Measurements from ENCODE around the gene SMAD4. TPM values are rescaled to one million over a fixed set of nuclear protein-coding genes. Genes with fewer than 3 reads are reported as not detected.

SMAD4 gene
- total and polyA plus RNA-seq, 3 experiments from 2014 or later, result 62.4 to 84.3 (median 81.9) TPM

- ChIA-PET CTCF (interaction anchor here (1.0 to 2.0 kb wide), 3 partner anchors 9 to 239 kb away, joined by 3 to 7 read pairs (median 6); no protein-coding TSS in a partner anchor), POLR2A (interaction anchor here (0.6 kb wide), 1 partner anchor 30 kb away, joined by 3 read pairs; the partner anchor contains the start of gene SMAD4)
- no peaks in the 10 kb centered on the region for H3K27me3 ChIP-seq (ENCODE audit: insufficient read depth, low read length, poor library complexity, severe bottlenecking)
- no peaks in the 10 kb centered on the region for H3K27me3 Mint-ChIP-seq
- H3K9me3 Mint-ChIP-seq, result no peaks in the 10 kb centered on the region
- no peak for DNase-seq
- no peaks in the 10 kb centered on the region for H3K4me1 ChIP-seq (ENCODE audit: insufficient read depth, low read length)
- H3K9me3 ChIP-seq (ENCODE audit: low read length), result no peaks in the 10 kb centered on the region
- H3K4me3 Mint-ChIP-seq, result no peak overlapping the region
- peaks cover 0 to 76% (median 18%) of the 10 kb centered on the region in 3 donors for H3K36me3 Mint-ChIP-seq
- peaks cover 23% of the 10 kb centered on the region for H3K36me3 ChIP-seq (ENCODE audit: insufficient read depth, low read length)
- H3K27ac ChIP-seq (ENCODE audit: low read depth, low read length), result no peak overlapping the region
- H3K4me3 ChIP-seq (ENCODE audit: low read length), result no peak overlapping the region
- peak overlapping the region in 2 of 8 donors; percentile 33 to 60 for H3K27ac Mint-ChIP-seq
- H3K4me1 Mint-ChIP-seq, result peaks cover 13 to 40% (median 32%) of the 10 kb centered on the region in 3 donors
Measured at GRCh38 chr18:51059969-51060368, 30.0 kb downstream of the SMAD4 start.

GRCh38 chr18:51064256-51064655 lies 34.2 kb downstream of the SMAD4 start:
- Mint-ChIP-seq H3K4me1 (peaks cover 8 to 25% (median 19%) of the 10 kb centered on the region in 3 donors), H3K27me3 (no peaks in the 10 kb centered on the region), H3K27ac (peak overlapping the region in 3 of 8 donors; percentile 5 to 75 (median 15)), H3K9me3 (no peaks in the 10 kb centered on the region), H3K4me3 (no peak overlapping the region), H3K36me3 (peaks cover 0 to 66% (median 23%) of the 10 kb centered on the region in 3 donors)
- no peak for DNase-seq
- no peak overlapping the region for H3K27ac ChIP-seq (ENCODE audit: low read depth, low read length)
- H3K4me3 ChIP-seq (ENCODE audit: low read length), result no peak overlapping the region
- POLR2A ChIA-PET, result no interaction called here
- H3K36me3 ChIP-seq (ENCODE audit: insufficient read depth, low read length), result peaks cover 24% of the 10 kb centered on the region
- H3K9me3 ChIP-seq (ENCODE audit: low read length), result no peaks in the 10 kb centered on the region
- H3K4me1 ChIP-seq (ENCODE audit: insufficient read depth, low read length), result no peaks in the 10 kb centered on the region
- H3K27me3 ChIP-seq (ENCODE audit: insufficient read depth, low read length, poor library complexity, severe bottlenecking), result no peaks in the 10 kb centered on the region
- CTCF ChIA-PET, result no interaction called here

- Histone ChIP-seq H3K4me1 (ENCODE audit: insufficient read depth, low read length) (no peaks in the 10 kb centered on the region), H3K36me3 (ENCODE audit: insufficient read depth, low read length) (peaks cover 26% of the 10 kb centered on the region), H3K27me3 (ENCODE audit: insufficient read depth, low read length, poor library complexity, severe bottlenecking) (no peaks in the 10 kb centered on the region), H3K4me3 (ENCODE audit: low read length) (no peak overlapping the region), H3K27ac (ENCODE audit: low read depth, low read length) (no peak overlapping the region), H3K9me3 (ENCODE audit: low read length) (no peaks in the 10 kb centered on the region)
- no peak overlapping the region for H3K27ac Mint-ChIP-seq
- ChIA-PET POLR2A (no interaction called here), CTCF (interaction anchor here (1.2 to 2.0 kb wide), 2 partner anchors 9 to 15 kb away, joined by 3 to 8 read pairs; no protein-coding TSS in a partner anchor)
- H3K27me3 Mint-ChIP-seq, result no peaks in the 10 kb centered on the region
- no peak overlapping the region for H3K4me3 Mint-ChIP-seq
- peaks cover 5 to 73% (median 28%) of the 10 kb centered on the region in 3 donors for H3K36me3 Mint-ChIP-seq
- peaks cover 19 to 35% (median 35%) of the 10 kb centered on the region in 3 donors for H3K4me1 Mint-ChIP-seq
- no peaks in the 10 kb centered on the region for H3K9me3 Mint-ChIP-seq
- no peak for DNase-seq
Measured at GRCh38 chr18:51066273-51066672, 36.3 kb downstream of the SMAD4 start.

GRCh38 chr18:51068105-51068504 lies 38.1 kb downstream of the SMAD4 start:
- Mint-ChIP-seq H3K9me3 (no peaks in the 10 kb centered on the region), H3K27me3 (no peaks in the 10 kb centered on the region), H3K4me3 (no peak overlapping the region), H3K36me3 (peaks cover 8 to 78% (median 28%) of the 10 kb centered on the region in 3 donors), H3K4me1 (peaks cover 34 to 51% (median 49%) of the 10 kb centered on the region in 3 donors), H3K27ac (peak overlapping the region in 1 of 8 donors; percentile 71)
- CTCF ChIA-PET, result interaction anchor here (2.0 kb wide), 1 partner anchor 17 kb away, joined by 8 read pairs; no protein-coding TSS in a partner anchor
- Histone ChIP-seq H3K27me3 (ENCODE audit: insufficient read depth, low read length, poor library complexity, severe bottlenecking) (no peaks in the 10 kb centered on the region), H3K9me3 (ENCODE audit: low read length) (no peaks in the 10 kb centered on the region), H3K36me3 (ENCODE audit: insufficient read depth, low read length) (peaks cover 25% of the 10 kb centered on the region), H3K4me1 (ENCODE audit: insufficient read depth, low read length) (peaks cover 3% of the 10 kb centered on the region), H3K4me3 (ENCODE audit: low read length) (no peak overlapping the region), H3K27ac (ENCODE audit: low read depth, low read length) (no peak overlapping the region)
- POLR2A ChIA-PET, result no interaction called here
- no peak for DNase-seq

- peaks cover 8 to 73% (median 24%) of the 10 kb centered on the region in 3 donors for H3K36me3 Mint-ChIP-seq
- ChIA-PET CTCF (no interaction called here), POLR2A (no interaction called here)
- H3K9me3 Mint-ChIP-seq, result no peaks in the 10 kb centered on the region
- Histone ChIP-seq H3K27me3 (ENCODE audit: insufficient read depth, low read length, poor library complexity, severe bottlenecking) (no peaks in the 10 kb centered on the region), H3K9me3 (ENCODE audit: low read length) (no peaks in the 10 kb centered on the region), H3K4me1 (ENCODE audit: insufficient read depth, low read length) (peaks cover 8% of the 10 kb centered on the region), H3K36me3 (ENCODE audit: insufficient read depth, low read length) (peaks cover 20% of the 10 kb centered on the region), H3K4me3 (ENCODE audit: low read length) (no peak overlapping the region), H3K27ac (ENCODE audit: low read depth, low read length) (no peak overlapping the region)
- no peak for DNase-seq
- peak overlapping the region in 3 of 8 donors; percentile 7 to 73 (median 69) for H3K27ac Mint-ChIP-seq
- H3K27me3 Mint-ChIP-seq, result no peaks in the 10 kb centered on the region
- peaks cover 41 to 57% (median 55%) of the 10 kb centered on the region in 3 donors for H3K4me1 Mint-ChIP-seq
- H3K4me3 Mint-ChIP-seq, result no peak overlapping the region
Measured at GRCh38 chr18:51069885-51070284, 39.9 kb downstream of the SMAD4 start.

- ChIA-PET CTCF (no interaction called here), POLR2A (no interaction called here)
- H3K27me3 ChIP-seq (ENCODE audit: insufficient read depth, low read length, poor library complexity, severe bottlenecking), result no peaks in the 10 kb centered on the region
- H3K4me1 ChIP-seq (ENCODE audit: insufficient read depth, low read length), result peaks cover 8% of the 10 kb centered on the region
- Mint-ChIP-seq H3K36me3 (peaks cover 8 to 69% (median 21%) of the 10 kb centered on the region in 3 donors), H3K9me3 (no peaks in the 10 kb centered on the region), H3K4me3 (no peak overlapping the region), H3K27me3 (no peaks in the 10 kb centered on the region), H3K27ac (no peak overlapping the region), H3K4me1 (peaks cover 40 to 60% (median 56%) of the 10 kb centered on the region in 3 donors)
- no peak overlapping the region for H3K4me3 ChIP-seq (ENCODE audit: low read length)
- DNase-seq, result no peak
- H3K36me3 ChIP-seq (ENCODE audit: insufficient read depth, low read length), result peaks cover 15% of the 10 kb centered on the region
- no peak overlapping the region for H3K27ac ChIP-seq (ENCODE audit: low read depth, low read length)
- no peaks in the 10 kb centered on the region for H3K9me3 ChIP-seq (ENCODE audit: low read length)
Measured at GRCh38 chr18:51070545-51070944, 40.5 kb downstream of the SMAD4 start.

GRCh38 chr18:51072586-51073313 lies 42.7 kb downstream of the SMAD4 start:
- Histone ChIP-seq H3K9me3 (ENCODE audit: low read length) (no peaks in the 10 kb centered on the region), H3K36me3 (ENCODE audit: insufficient read depth, low read length) (peaks cover 23% of the 10 kb centered on the region), H3K27ac (ENCODE audit: low read depth, low read length) (no peak overlapping the region), H3K4me3 (ENCODE audit: low read length) (no peak overlapping the region), H3K27me3 (ENCODE audit: insufficient read depth, low read length, poor library complexity, severe bottlenecking) (no peaks in the 10 kb centered on the region), H3K4me1 (ENCODE audit: insufficient read depth, low read length) (peaks cover 8% of the 10 kb centered on the region)
- H3K36me3 Mint-ChIP-seq, result peaks cover 12 to 83% (median 28%) of the 10 kb centered on the region in 3 donors
- H3K27ac Mint-ChIP-seq, result peak overlapping the region in 3 of 8 donors; percentile 19 to 53 (median 46)
- H3K9me3 Mint-ChIP-seq, result no peaks in the 10 kb centered on the region
- CTCF ChIA-PET, result interaction anchor here (1.6 kb wide), 1 partner anchor 12 kb away, joined by 3 read pairs; no protein-coding TSS in a partner anchor
- no peak overlapping the region for H3K4me3 Mint-ChIP-seq
- DNase-seq, result no peak
- no peaks in the 10 kb centered on the region for H3K27me3 Mint-ChIP-seq
- POLR2A ChIA-PET, result no interaction called here
- peaks cover 44 to 67% (median 60%) of the 10 kb centered on the region in 3 donors for H3K4me1 Mint-ChIP-seq

GRCh38 chr18:51074605-51075004 lies 44.6 kb downstream of the SMAD4 start:
- Histone ChIP-seq H3K4me1 (ENCODE audit: insufficient read depth, low read length) (peaks cover 8% of the 10 kb centered on the region), H3K27ac (ENCODE audit: low read depth, low read length) (no peak overlapping the region), H3K27me3 (ENCODE audit: insufficient read depth, low read length, poor library complexity, severe bottlenecking) (no peaks in the 10 kb centered on the region), H3K4me3 (ENCODE audit: low read length) (no peak overlapping the region), H3K9me3 (ENCODE audit: low read length) (no peaks in the 10 kb centered on the region), H3K36me3 (ENCODE audit: insufficient read depth, low read length) (peaks cover 27% of the 10 kb centered on the region)
- Mint-ChIP-seq H3K9me3 (no peaks in the 10 kb centered on the region), H3K27me3 (no peaks in the 10 kb centered on the region), H3K4me3 (no peak overlapping the region), H3K27ac (peak overlapping the region in 5 of 8 donors; percentile 19 to 81 (median 73)), H3K4me1 (peaks cover 44 to 61% (median 55%) of the 10 kb centered on the region in 3 donors), H3K36me3 (peaks cover 12 to 85% (median 29%) of the 10 kb centered on the region in 3 donors)
- POLR2A ChIA-PET, result no interaction called here
- CTCF ChIA-PET, result no interaction called here
- no peak for DNase-seq

Data from CD8-positive, alpha-beta memory T cell (primary cell).